Chondrocyte (in vitro differentiated cells): Measurements from ENCODE around the gene POLN. TPM values are rescaled to one million over a fixed set of nuclear protein-coding genes. Genes with fewer than 3 reads are reported as not detected.

Experiments
- DNase-seq: peaks from one replicate; pipeline ENCODE4 v3.0.0; 2021; ENCODE audit warnings: mixed read lengths, low spot score
- H3K27ac Mint-ChIP-seq: one replicate; pipeline ENCODE4 v1.8.0; 2021; ENCODE audit warnings: mild to moderate bottlenecking, moderate library complexity, mixed read lengths; ENCODE audit not compliant: unreplicated experiment
- H3K27me3 Mint-ChIP-seq: 2 replicates; pipeline ENCODE4 v1.8.0; 2021; ENCODE audit warnings: low read depth, mixed read lengths
- H3K36me3 Mint-ChIP-seq: 2 replicates; pipeline ENCODE4 v1.8.0; 2021; ENCODE audit warnings: low read depth, mixed read lengths
- H3K4me1 Mint-ChIP-seq: 2 replicates; pipeline ENCODE4 v1.8.0; 2021; ENCODE audit warnings: low read depth, mild to moderate bottlenecking, mixed read lengths
- H3K4me3 Mint-ChIP-seq: one replicate; pipeline ENCODE4 v1.8.0; 2021; ENCODE audit warnings: mild to moderate bottlenecking, moderate library complexity, mixed read lengths; ENCODE audit not compliant: unreplicated experiment
- H3K9me3 Mint-ChIP-seq: 2 replicates; pipeline ENCODE4 v1.8.0; 2021; ENCODE audit warnings: low read depth, mixed read lengths
- CTCF ChIP-seq: fragments of 200-600 bp; sonication (generic); IDR thresholded peaks from 2 replicates; pipeline ENCODE4 v1.5.0; 2021; ENCODE audit warnings: antibody characterized with exemption, mild to moderate bottlenecking, moderate library complexity
- total RNA-seq: library from RNA; stranded (reverse); gene quantifications from 3 replicates; pipeline ENCODE4 v1.2.1, GENCODE V29; 2021

The POLN gene
- total RNA-seq, 1 donor from 2014 or later = 5.5 TPM

- no peak overlapping the region for H3K27ac Mint-ChIP-seq
- H3K27me3 Mint-ChIP-seq = no peaks in the 10 kb centered on the region
- no peak overlapping the region for H3K4me3 Mint-ChIP-seq
- DNase-seq = peak; percentile 93
- peaks cover 10% of the 10 kb centered on the region for H3K36me3 Mint-ChIP-seq
- H3K9me3 Mint-ChIP-seq = no peaks in the 10 kb centered on the region
- TF ChIP-seq CTCF = no peak
- H3K4me1 Mint-ChIP-seq = peaks cover 19% of the 10 kb centered on the region
Measured at GRCh38 chr4:2248821-2249261, 6.9 kb upstream of the POLN start.

GRCh38 chr4:2248044-2248780 is 6.3 kb upstream of the POLN start:
- no peak for DNase-seq
- no peaks in the 10 kb centered on the region for H3K9me3 Mint-ChIP-seq

GRCh38 chr4:2247128-2248043 is 5.5 kb upstream of the POLN start:
- Mint-ChIP-seq H3K4me1 (peaks cover 26% of the 10 kb centered on the region), H3K27ac (no peak overlapping the region), H3K9me3 (no peaks in the 10 kb centered on the region), H3K27me3 (no peaks in the 10 kb centered on the region), H3K36me3 (peaks cover 7% of the 10 kb centered on the region), H3K4me3 (no peak overlapping the region)
- TF ChIP-seq CTCF = no peak
- DNase-seq = peak; percentile 92

More at GRCh38 chr4:2248044-2248780, 6.3 kb upstream of the POLN start:
- peaks cover 25% of the 10 kb centered on the region for H3K4me1 Mint-ChIP-seq
- no peak for TF ChIP-seq CTCF
- H3K27ac Mint-ChIP-seq = no peak overlapping the region
- no peaks in the 10 kb centered on the region for H3K27me3 Mint-ChIP-seq
- no peak overlapping the region for H3K4me3 Mint-ChIP-seq
- H3K36me3 Mint-ChIP-seq = peaks cover 10% of the 10 kb centered on the region

GRCh38 chr4:2246384-2247127 is 4.6 kb upstream of the POLN start:
- peak; percentile 92 for DNase-seq
- no peak overlapping the region for H3K27ac Mint-ChIP-seq
- TF ChIP-seq CTCF = no peak
- peaks cover 6% of the 10 kb centered on the region for H3K36me3 Mint-ChIP-seq
- H3K4me1 Mint-ChIP-seq = peaks cover 28% of the 10 kb centered on the region
- no peaks in the 10 kb centered on the region for H3K27me3 Mint-ChIP-seq
- no peak overlapping the region for H3K4me3 Mint-ChIP-seq
- no peaks in the 10 kb centered on the region for H3K9me3 Mint-ChIP-seq
